Vagina (tissue), 2 donors: Measurements from ENCODE around the gene SPOCD1.

Source experiments
- POLR2A ChIP-seq, 2 donors: fragments of 450-650 bp; IDR thresholded peaks; one replicate each; pipeline ENCODE4 v1.6.1; 2017; ENCODE audit warnings: antibody characterized with exemption in 2 of 2, mild to moderate bottlenecking in 2 of 2, moderate library complexity in 2 of 2
- POLR2AphosphoS5 ChIP-seq, 2 donors: sonication (generic); formaldehyde crosslinking; IDR thresholded peaks; one replicate each; pipeline ENCODE4 v1.9.0; 2017; ENCODE audit warnings: antibody characterized with exemption in 2 of 2, mild to moderate bottlenecking in 2 of 2, low read depth in 1 of 2; ENCODE audit not compliant: insufficient read depth in 1 of 2
- TF ChIP-seq, protein P1 (sequence below), 3 experiments: fragments of 450-650 bp in 2 of 3; fragments of 200-600 bp in 1 of 3; sonication (generic) in 1 of 3; IDR thresholded peaks; one replicate each; pipeline ENCODE4 v1.5.1; 2017 to 2019; ENCODE audit warnings: antibody characterized with exemption in 3 of 3, mild to moderate bottlenecking in 2 of 3, moderate library complexity in 2 of 3

DNA sequence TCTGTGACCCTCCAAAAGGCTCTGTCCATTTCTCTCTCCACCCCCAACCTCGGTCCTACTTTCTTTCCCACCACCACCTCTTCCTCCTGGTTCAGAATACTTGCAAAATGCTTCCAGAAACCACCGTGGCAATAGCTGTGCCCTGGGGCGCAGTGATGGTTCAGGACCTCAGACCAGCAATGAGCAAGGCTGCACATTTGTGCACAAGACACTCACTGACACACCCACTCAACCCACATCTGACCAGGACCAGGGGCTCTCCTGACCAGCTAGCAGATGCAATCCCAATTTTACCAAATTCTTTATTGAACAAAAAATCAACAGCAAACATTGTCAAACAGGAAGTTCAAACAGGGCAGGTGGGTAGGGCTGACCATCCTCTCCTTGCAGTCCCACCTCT is 25.7 kb downstream of the SPOCD1 start:
- TF ChIP-seq, protein P1, sequence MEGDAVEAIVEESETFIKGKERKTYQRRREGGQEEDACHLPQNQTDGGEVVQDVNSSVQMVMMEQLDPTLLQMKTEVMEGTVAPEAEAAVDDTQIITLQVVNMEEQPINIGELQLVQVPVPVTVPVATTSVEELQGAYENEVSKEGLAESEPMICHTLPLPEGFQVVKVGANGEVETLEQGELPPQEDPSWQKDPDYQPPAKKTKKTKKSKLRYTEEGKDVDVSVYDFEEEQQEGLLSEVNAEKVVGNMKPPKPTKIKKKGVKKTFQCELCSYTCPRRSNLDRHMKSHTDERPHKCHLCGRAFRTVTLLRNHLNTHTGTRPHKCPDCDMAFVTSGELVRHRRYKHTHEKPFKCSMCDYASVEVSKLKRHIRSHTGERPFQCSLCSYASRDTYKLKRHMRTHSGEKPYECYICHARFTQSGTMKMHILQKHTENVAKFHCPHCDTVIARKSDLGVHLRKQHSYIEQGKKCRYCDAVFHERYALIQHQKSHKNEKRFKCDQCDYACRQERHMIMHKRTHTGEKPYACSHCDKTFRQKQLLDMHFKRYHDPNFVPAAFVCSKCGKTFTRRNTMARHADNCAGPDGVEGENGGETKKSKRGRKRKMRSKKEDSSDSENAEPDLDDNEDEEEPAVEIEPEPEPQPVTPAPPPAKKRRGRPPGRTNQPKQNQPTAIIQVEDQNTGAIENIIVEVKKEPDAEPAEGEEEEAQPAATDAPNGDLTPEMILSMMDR (IDR thresholded peaks at IDR 0.05), result no peak
- no peak for TF ChIP-seq POLR2A (IDR thresholded peaks at IDR 0.05)
- TF ChIP-seq POLR2AphosphoS5 (IDR thresholded peaks at IDR 0.05; ENCODE audit: insufficient read depth in 1 of 2, low read depth in 1 of 2), result no peak
